ENCODE results near the gene CDYL.

CDYL gene, protein sequence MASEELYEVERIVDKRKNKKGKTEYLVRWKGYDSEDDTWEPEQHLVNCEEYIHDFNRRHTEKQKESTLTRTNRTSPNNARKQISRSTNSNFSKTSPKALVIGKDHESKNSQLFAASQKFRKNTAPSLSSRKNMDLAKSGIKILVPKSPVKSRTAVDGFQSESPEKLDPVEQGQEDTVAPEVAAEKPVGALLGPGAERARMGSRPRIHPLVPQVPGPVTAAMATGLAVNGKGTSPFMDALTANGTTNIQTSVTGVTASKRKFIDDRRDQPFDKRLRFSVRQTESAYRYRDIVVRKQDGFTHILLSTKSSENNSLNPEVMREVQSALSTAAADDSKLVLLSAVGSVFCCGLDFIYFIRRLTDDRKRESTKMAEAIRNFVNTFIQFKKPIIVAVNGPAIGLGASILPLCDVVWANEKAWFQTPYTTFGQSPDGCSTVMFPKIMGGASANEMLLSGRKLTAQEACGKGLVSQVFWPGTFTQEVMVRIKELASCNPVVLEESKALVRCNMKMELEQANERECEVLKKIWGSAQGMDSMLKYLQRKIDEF

DNA sequence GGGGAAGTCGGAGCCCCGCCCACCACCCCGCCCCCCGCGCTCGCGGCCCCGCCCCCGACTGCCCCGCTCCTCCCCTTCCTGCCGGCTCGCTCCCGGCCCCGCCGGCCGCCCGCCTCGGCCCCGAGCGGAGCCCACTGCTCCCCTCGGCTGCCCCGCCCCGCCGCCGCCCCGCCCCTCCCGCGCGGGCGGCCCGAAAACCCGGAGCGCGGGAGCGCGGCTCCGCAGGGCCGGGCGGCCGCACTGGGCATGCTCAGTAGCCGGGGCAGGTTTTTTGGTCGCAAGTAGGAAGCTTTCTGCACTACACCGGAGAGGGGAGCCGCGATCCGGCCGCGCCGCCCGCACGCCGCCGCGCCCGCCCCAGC lies at the start of gene CDYL:
CDYL (plus strand) TSS at position 274 of the 362 bp plus-strand sequence. CDS start 380 bp downstream, outside the sequence.
- DNase-seq (ENCODE audit: low read depth), result peak; percentile 91
- H3K4me3 ChIP-seq (replicated peaks; ENCODE audit: low read depth, low read length), result peak within 1 kb of the TSS; percentile 60
- TF ChIP-seq, protein P1, sequence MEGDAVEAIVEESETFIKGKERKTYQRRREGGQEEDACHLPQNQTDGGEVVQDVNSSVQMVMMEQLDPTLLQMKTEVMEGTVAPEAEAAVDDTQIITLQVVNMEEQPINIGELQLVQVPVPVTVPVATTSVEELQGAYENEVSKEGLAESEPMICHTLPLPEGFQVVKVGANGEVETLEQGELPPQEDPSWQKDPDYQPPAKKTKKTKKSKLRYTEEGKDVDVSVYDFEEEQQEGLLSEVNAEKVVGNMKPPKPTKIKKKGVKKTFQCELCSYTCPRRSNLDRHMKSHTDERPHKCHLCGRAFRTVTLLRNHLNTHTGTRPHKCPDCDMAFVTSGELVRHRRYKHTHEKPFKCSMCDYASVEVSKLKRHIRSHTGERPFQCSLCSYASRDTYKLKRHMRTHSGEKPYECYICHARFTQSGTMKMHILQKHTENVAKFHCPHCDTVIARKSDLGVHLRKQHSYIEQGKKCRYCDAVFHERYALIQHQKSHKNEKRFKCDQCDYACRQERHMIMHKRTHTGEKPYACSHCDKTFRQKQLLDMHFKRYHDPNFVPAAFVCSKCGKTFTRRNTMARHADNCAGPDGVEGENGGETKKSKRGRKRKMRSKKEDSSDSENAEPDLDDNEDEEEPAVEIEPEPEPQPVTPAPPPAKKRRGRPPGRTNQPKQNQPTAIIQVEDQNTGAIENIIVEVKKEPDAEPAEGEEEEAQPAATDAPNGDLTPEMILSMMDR (IDR thresholded peaks at IDR 0.05; ENCODE audit: low read length, missing control alignments), result no peak

DNA sequence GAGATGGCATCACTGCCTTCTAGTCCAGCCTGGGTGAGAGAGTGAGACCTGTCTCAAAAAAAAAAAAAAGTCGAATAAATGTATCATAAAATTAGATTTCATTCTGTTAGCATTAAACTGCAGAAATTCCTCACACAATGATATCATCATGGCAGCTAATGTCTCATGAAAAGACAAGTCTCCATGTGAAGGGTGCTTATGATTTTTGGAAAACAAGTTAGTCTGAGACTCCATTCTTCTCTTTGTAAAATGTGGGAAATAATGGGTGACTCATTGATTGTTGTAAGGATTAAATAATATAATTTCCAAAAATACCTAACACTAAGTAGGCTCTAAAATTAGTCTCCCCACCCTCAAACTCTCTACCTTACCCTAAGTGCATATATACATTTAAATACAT lies 49.6 kb upstream of the CDYL start:
- TF ChIP-seq, protein P1 (IDR thresholded peaks at IDR 0.05; ENCODE audit: low read length, missing control alignments), result no peak
- no peak for DNase-seq (ENCODE audit: low read depth)
- no peak overlapping the region for H3K4me3 ChIP-seq (replicated peaks; ENCODE audit: low read depth, low read length)

DNA sequence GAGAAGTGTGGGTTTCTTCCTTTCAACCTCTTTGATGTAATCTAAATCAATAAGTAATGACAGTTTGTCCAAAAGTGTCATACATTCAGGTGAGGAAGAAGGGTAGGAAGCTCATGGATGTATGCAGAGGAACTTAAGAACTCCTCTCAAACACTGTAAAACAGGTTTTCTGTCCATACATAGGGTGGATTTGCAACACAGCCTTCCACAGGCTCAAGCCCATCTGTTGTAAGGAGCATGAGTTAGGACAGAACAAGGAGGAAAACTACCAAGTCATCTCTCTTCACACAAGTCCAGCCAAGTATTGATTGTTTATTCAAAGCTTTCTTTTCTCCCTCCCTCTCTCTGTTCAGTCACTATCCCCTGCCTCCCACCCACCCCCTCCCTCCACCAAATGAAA lies 49.0 kb upstream of the CDYL start:
- TF ChIP-seq, protein P1 (IDR thresholded peaks at IDR 0.05; ENCODE audit: low read length, missing control alignments), result no peak
- DNase-seq (ENCODE audit: low read depth), result no peak
- H3K4me3 ChIP-seq (replicated peaks; ENCODE audit: low read depth, low read length), result no peak overlapping the region

DNA sequence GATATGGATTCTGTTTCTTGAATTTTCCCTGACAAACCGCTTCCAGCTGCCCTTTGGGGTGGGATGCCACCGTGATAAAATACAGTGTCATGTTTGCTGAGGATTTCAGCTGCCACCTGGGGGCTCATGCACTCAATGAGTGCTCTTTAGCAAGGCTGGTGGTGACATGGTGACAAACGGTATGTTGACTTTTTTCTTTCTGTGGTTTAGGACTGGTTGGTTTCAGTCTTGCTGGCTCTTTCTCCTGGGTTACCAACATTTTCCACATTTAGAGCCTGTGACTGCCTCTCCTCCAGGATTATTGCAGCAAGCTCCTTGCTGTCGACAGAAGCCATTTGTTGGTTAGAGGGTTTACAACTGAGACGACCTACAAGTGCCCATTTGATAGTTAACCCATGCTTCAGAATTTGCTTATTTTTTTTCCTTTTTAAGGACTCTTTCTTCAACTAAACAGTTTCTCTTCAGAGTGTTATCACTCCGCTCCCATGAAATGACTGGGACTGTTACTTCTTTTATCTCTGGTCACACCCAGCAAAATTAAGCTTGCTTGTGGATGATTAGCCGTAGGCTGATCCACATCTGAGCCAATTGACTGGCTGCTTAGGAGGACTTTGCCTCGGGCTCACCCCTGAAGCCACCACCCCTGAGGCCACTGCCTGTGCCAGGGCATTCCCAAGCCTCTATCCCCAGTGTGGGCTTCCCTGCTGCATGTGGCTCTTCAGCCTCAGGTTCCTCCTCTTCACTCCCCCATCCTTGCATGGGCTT lies 48.4 kb upstream of the CDYL start:
- no peak overlapping the region for H3K4me3 ChIP-seq (replicated peaks; ENCODE audit: low read depth, low read length)
- TF ChIP-seq, protein P1 (IDR thresholded peaks at IDR 0.05; ENCODE audit: low read length, missing control alignments), result no peak
- DNase-seq (ENCODE audit: low read depth), result no peak

DNA sequence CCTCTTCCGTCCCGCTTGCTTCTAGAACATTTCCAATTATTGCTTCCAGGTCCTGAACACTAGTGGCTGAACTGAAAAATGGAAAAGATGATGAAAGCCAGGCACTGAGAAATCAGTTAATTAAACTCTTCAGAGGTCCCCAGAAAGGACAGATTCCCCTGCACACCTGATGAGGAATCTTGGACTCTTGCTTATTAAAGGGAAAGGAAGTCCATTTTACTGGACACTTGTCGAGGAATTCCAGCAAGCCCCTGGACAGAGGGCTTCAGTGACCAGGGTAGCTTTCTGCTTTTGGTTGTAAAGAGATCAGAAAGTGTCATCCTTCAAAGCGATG lies 47.8 kb upstream of the CDYL start:
- H3K4me3 ChIP-seq (replicated peaks; ENCODE audit: low read depth, low read length), result no peak overlapping the region
- TF ChIP-seq, protein P1 (IDR thresholded peaks at IDR 0.05; ENCODE audit: low read length, missing control alignments), result no peak
- DNase-seq (ENCODE audit: low read depth), result no peak

DNA sequence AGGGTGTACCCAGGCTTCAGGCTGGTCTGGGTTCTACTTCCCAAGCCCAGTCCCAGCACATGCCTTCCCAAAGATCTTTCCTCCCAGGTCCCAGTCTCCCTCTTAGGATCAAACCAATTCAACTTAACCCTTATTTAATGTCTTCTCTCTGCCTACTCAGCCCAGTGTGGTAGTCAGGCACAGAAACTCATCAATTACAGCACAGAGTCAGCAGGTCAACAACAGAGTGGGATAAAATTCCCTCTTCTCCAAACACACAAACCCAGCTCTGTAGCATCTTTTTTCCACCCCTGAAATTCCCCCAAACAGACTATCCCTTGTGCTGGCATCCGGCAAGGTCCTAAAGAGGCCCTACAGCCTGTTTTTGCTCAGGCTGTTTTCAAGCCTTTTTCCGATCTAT lies 47.3 kb upstream of the CDYL start:
- TF ChIP-seq, protein P1 (IDR thresholded peaks at IDR 0.05; ENCODE audit: low read length, missing control alignments), result no peak
- DNase-seq (ENCODE audit: low read depth), result no peak
- no peak overlapping the region for H3K4me3 ChIP-seq (replicated peaks; ENCODE audit: low read depth, low read length)

Data from fibroblast of pulmonary artery (primary cell).